ENCODE measurements around the gene TBC1D14. TPM values are rescaled to one million over a fixed set of nuclear protein-coding genes. Genes with fewer than 3 reads are reported as not detected.

Gene TBC1D14
- total RNA-seq, 4 donors from 2014 or later, result 42.6 to 56.9 (median 54.0) TPM

DNA sequence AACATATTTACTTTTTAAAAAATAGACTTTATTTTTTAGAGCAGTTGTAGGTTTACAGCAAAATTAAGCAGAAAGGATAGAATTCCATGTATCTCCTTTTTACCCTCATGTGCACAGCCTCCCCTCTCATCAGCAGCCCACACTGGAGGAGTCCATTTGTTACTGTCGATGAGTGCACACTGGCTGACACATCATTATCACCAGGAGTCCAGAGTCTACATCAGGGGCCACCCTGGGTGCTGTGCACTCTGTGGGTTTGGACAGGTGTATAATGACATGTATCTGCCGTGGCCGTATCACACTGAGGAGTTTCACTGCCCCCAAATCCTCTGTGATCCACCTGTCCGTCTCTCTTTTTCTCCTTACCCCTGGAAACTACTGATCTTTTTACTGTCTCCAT is 26.3 kb downstream of the TBC1D14 start:
- no peak for DNase-seq
- Histone ChIP-seq H3K27me3 (no peaks in the 10 kb centered on the region), H3K36me3 (no peaks in the 10 kb centered on the region), H3K4me3 (no peak overlapping the region), H3K4me1 (peaks cover 5 to 31% (median 9%) of the 10 kb centered on the region in 4 donors), H3K9me3 (no peaks in the 10 kb centered on the region), H3K27ac (no peak overlapping the region)
- TF ChIP-seq, protein P1, sequence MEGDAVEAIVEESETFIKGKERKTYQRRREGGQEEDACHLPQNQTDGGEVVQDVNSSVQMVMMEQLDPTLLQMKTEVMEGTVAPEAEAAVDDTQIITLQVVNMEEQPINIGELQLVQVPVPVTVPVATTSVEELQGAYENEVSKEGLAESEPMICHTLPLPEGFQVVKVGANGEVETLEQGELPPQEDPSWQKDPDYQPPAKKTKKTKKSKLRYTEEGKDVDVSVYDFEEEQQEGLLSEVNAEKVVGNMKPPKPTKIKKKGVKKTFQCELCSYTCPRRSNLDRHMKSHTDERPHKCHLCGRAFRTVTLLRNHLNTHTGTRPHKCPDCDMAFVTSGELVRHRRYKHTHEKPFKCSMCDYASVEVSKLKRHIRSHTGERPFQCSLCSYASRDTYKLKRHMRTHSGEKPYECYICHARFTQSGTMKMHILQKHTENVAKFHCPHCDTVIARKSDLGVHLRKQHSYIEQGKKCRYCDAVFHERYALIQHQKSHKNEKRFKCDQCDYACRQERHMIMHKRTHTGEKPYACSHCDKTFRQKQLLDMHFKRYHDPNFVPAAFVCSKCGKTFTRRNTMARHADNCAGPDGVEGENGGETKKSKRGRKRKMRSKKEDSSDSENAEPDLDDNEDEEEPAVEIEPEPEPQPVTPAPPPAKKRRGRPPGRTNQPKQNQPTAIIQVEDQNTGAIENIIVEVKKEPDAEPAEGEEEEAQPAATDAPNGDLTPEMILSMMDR (IDR thresholded peaks at IDR 0.05), result no peak
- no peak for TF ChIP-seq EP300 (IDR thresholded peaks at IDR 0.05; ENCODE audit: low read depth)
- TF ChIP-seq POLR2A (IDR thresholded peaks at IDR 0.05), result no peak
- TF ChIP-seq POLR2AphosphoS5 (IDR thresholded peaks at IDR 0.05), result no peak
- intact Hi-C loops (cut with DNase I; ENCODE audit: low total_unique reads), result no loop called here
- 47 to 83% methylated on average over 1 to 4 of the region's 4 CpGs for WGBS, 2 donors (ENCODE audit: low coverage in 1 of 2)
- in situ Hi-C loops (cut with MboI; ENCODE audit: low pct_ligation_motif_present in 1 of 4, low pct_unique_long_range_greater_than_20kb in 1 of 4, low sequenced_read_pairs in 3 of 4), result no loop called here

DNA sequence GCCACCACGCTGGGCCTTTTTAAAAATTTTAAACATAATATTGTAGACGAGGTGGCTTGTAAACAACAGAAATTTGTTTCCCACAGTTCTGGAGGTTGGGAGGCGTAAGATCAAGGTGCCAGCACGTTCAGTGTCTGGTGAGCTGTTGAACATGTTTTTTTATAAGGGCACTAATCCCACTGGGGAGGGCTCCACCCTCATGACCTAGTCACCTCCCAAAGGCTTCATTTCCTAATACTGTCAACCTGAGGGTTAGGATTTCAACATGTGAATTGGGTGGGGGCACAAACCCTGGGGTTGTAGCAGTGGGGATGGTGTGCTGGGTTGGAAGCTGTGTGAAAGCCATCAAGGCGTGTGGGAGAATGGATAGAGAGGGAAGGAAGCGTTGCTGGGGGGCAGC is 27.6 kb downstream of the TBC1D14 start:
- Histone ChIP-seq H3K27me3 (no peaks in the 10 kb centered on the region), H3K9me3 (no peaks in the 10 kb centered on the region), H3K4me1 (peaks cover 12 to 38% (median 19%) of the 10 kb centered on the region in 4 donors), H3K36me3 (no peaks in the 10 kb centered on the region), H3K4me3 (no peak overlapping the region), H3K27ac (peak overlapping the region in 2 of 4 donors; percentile 43 to 55)
- WGBS, 2 donors (ENCODE audit: low coverage in 1 of 2), result 74 to 100% methylated on average over 4 to 6 of the region's 6 CpGs
- in situ Hi-C loops (cut with MboI; ENCODE audit: low pct_ligation_motif_present in 1 of 4, low pct_unique_long_range_greater_than_20kb in 1 of 4, low sequenced_read_pairs in 3 of 4), result no loop called here
- TF ChIP-seq, protein P1 (IDR thresholded peaks at IDR 0.05), result no peak
- no peak for TF ChIP-seq POLR2A (IDR thresholded peaks at IDR 0.05)
- TF ChIP-seq EP300 (IDR thresholded peaks at IDR 0.05; ENCODE audit: low read depth), result no peak
- TF ChIP-seq POLR2AphosphoS5 (IDR thresholded peaks at IDR 0.05), result no peak
- intact Hi-C loops (cut with DNase I; ENCODE audit: low total_unique reads), result no loop called here
- no peak for DNase-seq

DNA sequence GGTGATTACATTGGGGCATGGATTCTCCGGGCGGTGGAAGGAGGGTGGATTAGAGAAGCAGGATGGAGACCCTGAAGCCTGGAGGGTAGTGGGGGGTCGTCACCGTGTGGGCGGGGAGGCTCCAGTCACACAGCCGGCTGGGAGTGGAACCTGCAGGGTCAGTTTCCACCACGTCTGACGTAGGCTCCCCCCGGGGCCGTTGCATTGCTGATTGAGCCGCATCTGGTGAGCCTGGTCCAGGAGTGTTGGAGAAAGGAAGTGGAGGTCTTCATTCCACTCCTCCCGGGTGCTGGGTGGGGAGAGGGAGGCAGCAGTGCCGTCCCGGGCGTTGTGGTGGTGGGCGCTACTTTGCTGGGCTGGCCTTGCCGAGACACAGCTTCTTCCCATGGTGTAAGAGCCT is 28.1 kb downstream of the TBC1D14 start:
- TF ChIP-seq POLR2A (IDR thresholded peaks at IDR 0.05) (no peak), EP300 (IDR thresholded peaks at IDR 0.05; ENCODE audit: low read depth) (no peak), POLR2AphosphoS5 (IDR thresholded peaks at IDR 0.05) (no peak)
- TF ChIP-seq, protein P1 (IDR thresholded peaks at IDR 0.05), result no peak

DNA sequence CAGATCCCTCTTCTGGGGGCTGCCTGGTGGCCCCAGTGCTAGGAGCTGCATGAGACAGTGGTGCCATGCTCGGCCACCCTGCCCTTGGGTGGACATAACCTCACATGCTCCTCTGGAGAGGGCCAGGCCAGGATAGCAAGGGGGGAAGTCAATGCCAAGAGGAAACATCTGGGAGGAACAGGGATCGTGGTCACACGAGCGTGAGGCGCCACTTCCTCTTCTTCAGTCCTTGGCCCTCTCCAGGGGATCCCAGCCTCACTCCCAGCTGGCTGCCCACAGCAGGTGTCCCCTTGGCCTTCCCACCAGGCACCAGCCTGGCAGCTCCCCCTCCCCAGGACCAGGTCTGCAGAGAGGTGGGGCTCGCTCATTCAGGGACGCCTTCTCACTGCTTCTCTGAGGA is 28.6 kb downstream of the TBC1D14 start:
- Histone ChIP-seq H3K27me3 (no peaks in the 10 kb centered on the region), H3K9me3 (no peaks in the 10 kb centered on the region), H3K4me1 (peaks cover 23 to 49% (median 30%) of the 10 kb centered on the region in 4 donors), H3K27ac (peak overlapping the region; percentile 43 to 88 (median 68)), H3K36me3 (no peaks in the 10 kb centered on the region), H3K4me3 (no peak overlapping the region)
- in situ Hi-C loops (cut with MboI; ENCODE audit: low pct_ligation_motif_present in 1 of 4, low pct_unique_long_range_greater_than_20kb in 1 of 4, low sequenced_read_pairs in 3 of 4), result no loop called here
- DNase-seq, result no peak
- intact Hi-C loops (cut with DNase I; ENCODE audit: low total_unique reads), result no loop called here
- WGBS, 2 donors (ENCODE audit: low coverage in 1 of 2), result 67% methylated on average over 7 of the region's 7 CpGs; no CpG with 5 or more reads in 1 of the 2 donors
- TF ChIP-seq POLR2A (IDR thresholded peaks at IDR 0.05), result no peak
- TF ChIP-seq, protein P1 (IDR thresholded peaks at IDR 0.05), result no peak
- TF ChIP-seq POLR2AphosphoS5 (IDR thresholded peaks at IDR 0.05), result peak in 1 of 3 donors; percentile 29
- TF ChIP-seq EP300 (IDR thresholded peaks at IDR 0.05; ENCODE audit: low read depth), result no peak

More for the DNA sequence above, 28.1 kb downstream of the TBC1D14 start:
- intact Hi-C loops (cut with DNase I; ENCODE audit: low total_unique reads), result no loop called here
- 80% methylated on average over 17 of the region's 17 CpGs; no CpG with 5 or more reads in 1 of the 2 donors for WGBS, 2 donors (ENCODE audit: low coverage in 1 of 2)
- Histone ChIP-seq H3K9me3 (no peaks in the 10 kb centered on the region), H3K27ac (peak overlapping the region in 3 of 4 donors; percentile 34 to 55 (median 43)), H3K36me3 (no peaks in the 10 kb centered on the region), H3K4me1 (peaks cover 18 to 44% (median 25%) of the 10 kb centered on the region in 4 donors), H3K4me3 (no peak overlapping the region), H3K27me3 (no peaks in the 10 kb centered on the region)
- in situ Hi-C loops (cut with MboI; ENCODE audit: low pct_ligation_motif_present in 1 of 4, low pct_unique_long_range_greater_than_20kb in 1 of 4, low sequenced_read_pairs in 3 of 4), result no loop called here
- no peak for DNase-seq

Data from transverse colon (tissue), 4 donors.